Measurements from ENCODE around the gene LRRFIP1. TPM values are rescaled to one million over a fixed set of nuclear protein-coding genes. Genes with fewer than 3 reads are reported as not detected.
"Not testable (repeated sequence)": the region's sequence is repeated elsewhere in the genome, so short reads cannot be mapped to it uniquely, and the experiment has no call there.

LRRFIP1 gene
- polyA plus RNA-seq, 2 of the 4 experiments (the other 2 are of a cell fraction) = 75.6 to 93.0 TPM

DNA sequence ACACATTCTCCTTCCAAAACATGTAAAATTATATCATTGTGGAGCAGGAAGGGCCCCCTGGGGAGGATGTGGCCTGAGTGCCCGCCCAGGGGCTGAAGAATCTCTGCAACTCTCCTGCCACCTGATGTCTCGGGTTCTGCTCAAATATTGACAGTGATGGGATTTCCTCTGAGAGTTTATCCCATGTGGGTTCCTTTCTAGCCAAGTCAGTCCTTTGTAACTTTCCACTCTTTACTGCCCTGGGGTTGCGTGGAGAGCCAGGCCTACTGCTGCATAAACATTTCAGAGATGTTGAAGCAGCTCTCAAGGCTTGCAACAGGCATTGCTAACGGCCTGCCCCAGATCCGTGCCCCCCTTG is 32.9 kb upstream of the LRRFIP1 start (continued):
- no peak for TF ChIP-seq KDM5A (IDR thresholded peaks at IDR 0.05)

DNA sequence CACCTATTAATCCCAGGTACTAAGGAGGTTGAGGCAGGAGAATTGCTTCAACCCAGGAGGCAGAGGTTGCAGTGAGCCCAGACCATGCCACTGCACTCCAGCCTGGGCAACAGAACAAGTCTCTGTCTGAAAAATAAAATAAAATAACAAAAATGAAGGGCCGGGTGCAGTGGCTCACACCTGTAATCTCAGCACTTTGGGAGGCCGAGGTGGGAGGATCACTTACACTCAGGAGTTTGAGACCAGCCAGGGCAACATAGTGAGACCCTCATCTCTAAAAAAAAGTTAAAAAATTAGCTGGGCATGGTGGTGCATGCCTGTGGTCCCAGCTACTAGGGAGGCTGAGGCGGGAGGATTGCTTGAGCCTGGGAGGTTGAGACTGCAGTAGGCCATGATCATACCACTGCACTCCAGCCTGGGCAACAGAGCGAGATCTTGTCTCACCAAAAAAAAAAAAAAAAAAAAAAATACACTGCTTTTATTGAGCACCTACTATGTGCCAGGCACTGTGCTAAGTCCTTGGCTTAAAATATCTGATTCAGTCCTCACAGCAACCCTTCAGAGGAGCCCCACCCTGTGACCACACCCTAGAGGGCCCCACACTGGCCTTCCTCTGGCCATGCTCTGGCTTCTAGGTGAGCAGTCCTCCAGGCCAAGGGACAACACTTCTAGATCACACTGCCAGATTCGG is 31.4 kb upstream of the LRRFIP1 start:
- H3K4me3 ChIP-seq; FAIRE-seq; H3K4me2 ChIP-seq; POLR2A ChIA-PET; H3K9me3 ChIP-seq; ATAC-seq; DNase-seq (ENCODE audit: low read depth in 1 of 2, low spot score in 1 of 2): not testable (repeated sequence)
- CTCF ChIA-PET = interaction anchor here (0.8 kb wide), 1 partner anchor 24 kb away, joined by 3 read pairs; no protein-coding TSS in a partner anchor
- Histone ChIP-seq H3K27ac (peak overlapping the region in 1 of 2 experiments; percentile 4; a peak in 1 of 6 replicates), H3K4me1 (peaks cover 18% of the 10 kb centered on the region)
- 91% methylated on average over 5 of the region's 5 CpGs for WGBS (ENCODE audit: missing lambda C conversion rate)

DNA sequence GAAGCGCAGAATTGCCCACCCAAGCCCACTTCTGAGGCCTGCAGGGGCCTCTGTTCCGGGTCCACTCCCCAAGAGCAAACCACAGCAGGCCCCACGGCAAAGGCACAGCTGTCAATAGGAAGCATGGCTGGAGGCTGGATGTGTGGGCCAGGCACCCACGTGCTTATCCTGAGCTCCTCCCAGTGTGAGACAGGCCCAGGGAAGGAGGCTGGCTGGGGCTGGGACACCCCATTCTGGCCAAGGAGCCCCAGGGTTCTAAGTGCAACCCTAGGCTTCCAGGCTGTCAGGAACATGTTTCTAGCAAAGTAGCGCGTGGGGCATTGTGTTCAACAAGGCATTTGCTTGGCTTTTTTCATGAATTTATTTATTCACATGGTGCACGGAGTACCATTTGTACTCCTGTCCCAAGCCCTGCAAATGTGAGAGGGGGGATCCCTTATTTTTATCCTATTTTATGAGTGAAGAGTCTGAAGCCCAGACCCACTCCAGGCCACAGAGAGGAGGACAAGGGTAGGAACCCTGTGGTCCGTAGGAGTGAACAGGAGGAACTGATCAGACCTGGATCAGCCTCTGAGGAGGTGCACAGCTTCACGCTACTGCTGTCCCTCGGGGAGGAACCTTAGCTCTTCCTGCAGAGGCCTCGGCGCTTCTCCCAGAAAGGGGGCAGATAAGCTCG is 30.7 kb upstream of the LRRFIP1 start:
- H3K27ac ChIP-seq = peak overlapping the region in 1 of 2 experiments; percentile 4; a peak in 1 of 6 replicates
- POLR2A ChIA-PET = no interaction called here
- WGBS (ENCODE audit: missing lambda C conversion rate) = 87% methylated on average over 13 of the region's 13 CpGs

DNA sequence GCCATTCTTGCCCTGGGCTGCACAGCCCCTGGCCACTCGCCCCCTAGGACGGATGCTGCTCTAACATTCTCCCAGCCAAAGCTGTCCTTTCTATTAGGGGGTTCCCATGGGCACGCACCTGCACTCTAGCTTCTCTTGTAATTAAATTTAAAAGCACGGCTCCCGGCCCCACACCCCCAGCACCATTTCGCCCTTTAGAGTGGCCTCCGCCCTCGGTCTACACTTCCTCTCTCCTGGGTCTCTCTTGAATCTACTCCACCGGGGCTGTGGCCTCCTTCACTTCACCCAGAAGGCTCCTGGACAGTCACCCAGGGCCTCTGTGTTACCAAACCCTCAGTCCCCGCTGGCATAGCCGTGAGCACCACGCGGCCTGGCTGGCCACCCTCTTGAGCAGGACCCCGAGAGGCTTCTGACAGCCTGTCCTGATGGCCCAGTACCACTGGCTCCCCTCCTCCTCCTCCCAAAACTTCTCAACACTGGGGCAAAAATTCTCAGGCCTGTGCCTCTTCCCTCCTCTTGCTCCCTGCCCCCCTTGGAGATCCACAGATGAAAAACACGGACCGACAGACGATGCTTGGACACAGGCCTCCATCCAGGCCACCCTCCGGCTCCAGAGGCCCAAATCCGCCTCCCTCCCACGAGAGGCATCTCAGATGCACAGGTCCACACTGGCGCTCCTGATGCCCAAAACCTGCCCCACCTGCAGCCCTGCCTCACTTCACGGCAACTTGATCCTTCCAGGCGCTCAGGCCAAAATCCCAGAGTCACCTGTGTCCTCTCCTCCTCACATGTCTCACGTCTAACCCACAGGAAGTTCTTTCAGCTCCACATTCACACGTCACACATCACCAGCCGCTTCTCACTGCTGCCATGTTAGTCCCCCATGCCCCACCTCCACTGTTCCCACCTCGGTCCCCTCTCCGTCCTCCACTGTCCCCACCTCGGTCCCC is 29.9 kb upstream of the LRRFIP1 start:
- ATAC-seq = no peak
- H3K9me3 ChIP-seq = no peaks in the 10 kb centered on the region
- 84% methylated on average over 28 of the region's 29 CpGs for WGBS (ENCODE audit: missing lambda C conversion rate)
- H3K4me1 ChIP-seq = peaks cover 16% of the 10 kb centered on the region
- ChIA-PET POLR2A (no interaction called here), CTCF (interaction anchor here (0.6 to 0.8 kb wide), 2 partner anchors 25 to 795 kb away, joined by 3 to 4 read pairs; no protein-coding TSS in a partner anchor)
- no peak for FAIRE-seq
- DNase-seq (ENCODE audit: low read depth in 1 of 2, low spot score in 1 of 2) = no peak
- no peak overlapping the region for H3K27ac ChIP-seq
- no peak overlapping the region for H3K4me2 ChIP-seq
- H3K4me3 ChIP-seq = no peak overlapping the region
- no peak for TF ChIP-seq HOXB5 (CRISPR knock-in tag; IDR thresholded peaks at IDR 0.05)
- TF ChIP-seq JUNB (IDR thresholded peaks at IDR 0.05) = no peak
- TF ChIP-seq ZC3H11A (IDR thresholded peaks at IDR 0.05) = no peak
- no peak for TF ChIP-seq ZFP36 (IDR thresholded peaks at IDR 0.05; ENCODE audit: borderline replicate concordance, partially characterized antibody)
- TF ChIP-seq HOXB13 (CRISPR knock-in tag; IDR thresholded peaks at IDR 0.05; ENCODE audit: low read depth) = no peak
- TF ChIP-seq, protein P1, sequence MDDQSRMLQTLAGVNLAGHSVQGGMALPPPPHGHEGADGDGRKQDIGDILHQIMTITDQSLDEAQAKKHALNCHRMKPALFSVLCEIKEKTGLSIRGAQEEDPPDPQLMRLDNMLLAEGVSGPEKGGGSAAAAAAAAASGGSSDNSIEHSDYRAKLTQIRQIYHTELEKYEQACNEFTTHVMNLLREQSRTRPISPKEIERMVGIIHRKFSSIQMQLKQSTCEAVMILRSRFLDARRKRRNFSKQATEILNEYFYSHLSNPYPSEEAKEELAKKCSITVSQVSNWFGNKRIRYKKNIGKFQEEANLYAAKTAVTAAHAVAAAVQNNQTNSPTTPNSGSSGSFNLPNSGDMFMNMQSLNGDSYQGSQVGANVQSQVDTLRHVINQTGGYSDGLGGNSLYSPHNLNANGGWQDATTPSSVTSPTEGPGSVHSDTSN (IDR thresholded peaks at IDR 0.05) = no peak
- TF ChIP-seq CEBPB (IDR thresholded peaks at IDR 0.05) = no peak
- TF ChIP-seq POLR2A (IDR thresholded peaks at IDR 0.05; ENCODE audit: low read length) = no peak
- TF ChIP-seq KDM1A (IDR thresholded peaks at IDR 0.05; ENCODE audit: low read depth) = no peak
- TF ChIP-seq TFCP2L1 (CRISPR knock-in tag; IDR thresholded peaks at IDR 0.05) = no peak
- TF ChIP-seq PHF8 (IDR thresholded peaks at IDR 0.05; ENCODE audit: borderline replicate concordance, low read depth) = no peak
- no peak for TF ChIP-seq SMC3 (IDR thresholded peaks at IDR 0.05)
- no peak for TF ChIP-seq MYC (IDR thresholded peaks at IDR 0.05; ENCODE audit: borderline replicate concordance, low read length)
- TF ChIP-seq CHD4 (IDR thresholded peaks at IDR 0.05; ENCODE audit: borderline replicate concordance) = no peak
- TF ChIP-seq POLR2AphosphoS2 (conservative IDR thresholded peaks at IDR 0.05; ENCODE audit: low read length) = no peak
- TF ChIP-seq, protein P2, sequence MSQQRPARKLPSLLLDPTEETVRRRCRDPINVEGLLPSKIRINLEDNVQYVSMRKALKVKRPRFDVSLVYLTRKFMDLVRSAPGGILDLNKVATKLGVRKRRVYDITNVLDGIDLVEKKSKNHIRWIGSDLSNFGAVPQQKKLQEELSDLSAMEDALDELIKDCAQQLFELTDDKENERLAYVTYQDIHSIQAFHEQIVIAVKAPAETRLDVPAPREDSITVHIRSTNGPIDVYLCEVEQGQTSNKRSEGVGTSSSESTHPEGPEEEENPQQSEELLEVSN (IDR thresholded peaks at IDR 0.05; ENCODE audit: borderline replicate concordance, low read depth) = no peak

More for the DNA sequence above, 30.7 kb upstream of the LRRFIP1 start:
- Histone ChIP-seq H3K4me3 (no peak overlapping the region), H3K9me3 (no peaks in the 10 kb centered on the region), H3K4me1 (peaks cover 16% of the 10 kb centered on the region), H3K4me2 (no peak overlapping the region)
- DNase-seq (ENCODE audit: low read depth in 1 of 2, low spot score in 1 of 2) (no peak), FAIRE-seq (no peak), ATAC-seq (peak; percentile 8 to 15; a peak in 1 of 6 replicates)
- no peak for TF ChIP-seq ESRRA (IDR thresholded peaks at IDR 0.05; ENCODE audit: borderline replicate concordance, low read length)
- no peak for TF ChIP-seq POLR2A (IDR thresholded peaks at IDR 0.05; ENCODE audit: low read length)
- TF ChIP-seq, protein P1 (IDR thresholded peaks at IDR 0.05) = no peak
- TF ChIP-seq, protein P2 (IDR thresholded peaks at IDR 0.05; ENCODE audit: borderline replicate concordance, low read depth) = no peak
- TF ChIP-seq RFX5 (IDR thresholded peaks at IDR 0.05) = no peak
- TF ChIP-seq NFE2L2 (conservative IDR thresholded peaks at IDR 0.05; ENCODE audit: low read length) = no peak
- TF ChIP-seq RNF2 (IDR thresholded peaks at IDR 0.05; ENCODE audit: borderline replicate concordance, low read depth) = no peak
- TF ChIP-seq, protein P3, sequence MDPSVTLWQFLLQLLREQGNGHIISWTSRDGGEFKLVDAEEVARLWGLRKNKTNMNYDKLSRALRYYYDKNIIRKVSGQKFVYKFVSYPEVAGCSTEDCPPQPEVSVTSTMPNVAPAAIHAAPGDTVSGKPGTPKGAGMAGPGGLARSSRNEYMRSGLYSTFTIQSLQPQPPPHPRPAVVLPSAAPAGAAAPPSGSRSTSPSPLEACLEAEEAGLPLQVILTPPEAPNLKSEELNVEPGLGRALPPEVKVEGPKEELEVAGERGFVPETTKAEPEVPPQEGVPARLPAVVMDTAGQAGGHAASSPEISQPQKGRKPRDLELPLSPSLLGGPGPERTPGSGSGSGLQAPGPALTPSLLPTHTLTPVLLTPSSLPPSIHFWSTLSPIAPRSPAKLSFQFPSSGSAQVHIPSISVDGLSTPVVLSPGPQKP (IDR thresholded peaks at IDR 0.05; ENCODE audit: low read depth, low read length) = no peak
- no peak for TF ChIP-seq JUNB (IDR thresholded peaks at IDR 0.05)
- no peak for TF ChIP-seq CBX2 (IDR thresholded peaks at IDR 0.05; ENCODE audit: borderline replicate concordance, low read depth)
- no peak for TF ChIP-seq ZNF302 (CRISPR knock-in tag; IDR thresholded peaks at IDR 0.05)
- no peak for TF ChIP-seq CEBPB (IDR thresholded peaks at IDR 0.05)
- no peak for TF ChIP-seq HDAC2 (IDR thresholded peaks at IDR 0.05)
- CTCF ChIA-PET = interaction anchor here (0.8 kb wide), 2 partner anchors 25 kb away, joined by 3 to 4 read pairs; no protein-coding TSS in a partner anchor

All from A549 (cell line).